ES-I3 (cell line): ENCODE data around the gene LINC00305.

Experiments used
- H3K36me3 ChIP-seq: 2 replicates; pipeline ENCODE4 v1.6.1; 2013; ENCODE audit warnings: mild to moderate bottlenecking, low read length, control low read depth, moderate library complexity; ENCODE audit not compliant: insufficient read depth
- H3K4me1 ChIP-seq: 2 replicates; pipeline ENCODE4 v1.6.1; 2013; ENCODE audit warnings: mild to moderate bottlenecking, control low read depth, low read length; ENCODE audit not compliant: insufficient read depth
- H3K9ac ChIP-seq: 2 replicates; pipeline ENCODE4 v1.6.1; 2013; ENCODE audit warnings: low read depth, mild to moderate bottlenecking, low read length, moderate library complexity
- H3K9me3 ChIP-seq: 2 replicates; pipeline ENCODE4 v1.6.1; 2013; ENCODE audit warnings: mild to moderate bottlenecking, low read length, moderate library complexity; ENCODE audit not compliant: control insufficient read depth, insufficient read depth

Gene LINC00305

DNA sequence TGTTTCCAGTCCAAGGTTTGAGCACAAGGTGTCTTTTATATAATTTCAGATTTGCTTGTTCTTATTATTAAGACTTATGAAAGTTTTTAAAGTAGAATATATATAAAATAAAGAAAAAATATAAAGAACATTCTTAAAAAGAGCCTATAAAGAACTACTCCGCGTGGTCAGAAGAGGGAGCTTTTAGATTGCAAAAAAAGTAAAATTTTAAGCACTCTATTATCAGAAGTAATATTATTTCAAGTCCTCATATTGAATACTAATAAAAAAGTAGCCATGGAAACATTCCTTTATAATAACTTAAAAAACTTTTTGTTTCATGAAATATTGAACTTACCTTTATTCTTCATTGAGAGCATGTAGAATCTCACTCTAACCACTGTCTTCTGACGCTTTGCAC lies 51.4 kb downstream of the LINC00305 start:
- H3K9me3 ChIP-seq: no peaks in the 10 kb centered on the region
- H3K36me3 ChIP-seq: no peaks in the 10 kb centered on the region
- H3K4me1 ChIP-seq: no peaks in the 10 kb centered on the region
- no peak overlapping the region for H3K9ac ChIP-seq

DNA sequence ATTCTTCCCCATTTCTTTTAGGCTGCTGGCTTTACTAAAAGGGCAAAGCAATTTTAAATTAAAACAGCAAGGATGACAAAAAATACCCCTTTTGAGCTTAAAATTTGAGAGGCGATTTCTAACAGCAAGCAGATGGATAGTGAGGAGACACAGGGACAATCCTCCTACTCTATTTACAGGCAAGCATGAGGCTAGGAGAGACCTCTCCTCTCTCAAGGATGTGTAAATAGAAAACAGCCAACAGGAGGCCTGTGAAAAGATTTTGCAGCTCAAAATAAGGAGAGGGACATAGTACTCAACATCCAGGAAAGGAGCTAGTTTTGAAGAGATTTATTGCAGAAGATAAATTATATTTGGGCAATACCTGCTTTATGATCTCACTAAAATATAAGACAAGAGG lies 53.8 kb downstream of the LINC00305 start:
- H3K36me3 ChIP-seq: no peaks in the 10 kb centered on the region
- no peaks in the 10 kb centered on the region for H3K4me1 ChIP-seq
- no peaks in the 10 kb centered on the region for H3K9me3 ChIP-seq
- no peak overlapping the region for H3K9ac ChIP-seq

DNA sequence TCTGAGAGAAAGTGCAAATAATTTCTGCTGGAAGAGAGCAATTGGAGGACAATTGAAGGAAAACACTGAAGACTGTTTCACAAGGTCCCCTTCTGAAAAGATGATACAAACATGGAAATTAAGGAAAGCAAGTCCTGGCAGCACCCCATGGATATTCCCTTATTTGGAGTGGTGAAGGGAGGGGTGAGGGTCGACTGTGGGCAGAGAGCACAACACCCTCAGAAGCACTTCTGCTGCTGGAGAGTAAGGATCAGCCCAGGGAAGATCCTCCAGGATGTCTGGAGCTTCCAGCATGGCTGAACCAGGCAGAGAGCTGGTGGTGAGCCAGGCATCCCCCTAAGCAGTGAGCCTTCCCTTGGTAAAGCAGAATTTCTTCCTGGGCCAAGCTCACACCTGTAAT lies 54.7 kb downstream of the LINC00305 start:
- no peaks in the 10 kb centered on the region for H3K4me1 ChIP-seq
- no peaks in the 10 kb centered on the region for H3K9me3 ChIP-seq
- H3K36me3 ChIP-seq: no peaks in the 10 kb centered on the region
- no peak overlapping the region for H3K9ac ChIP-seq

DNA sequence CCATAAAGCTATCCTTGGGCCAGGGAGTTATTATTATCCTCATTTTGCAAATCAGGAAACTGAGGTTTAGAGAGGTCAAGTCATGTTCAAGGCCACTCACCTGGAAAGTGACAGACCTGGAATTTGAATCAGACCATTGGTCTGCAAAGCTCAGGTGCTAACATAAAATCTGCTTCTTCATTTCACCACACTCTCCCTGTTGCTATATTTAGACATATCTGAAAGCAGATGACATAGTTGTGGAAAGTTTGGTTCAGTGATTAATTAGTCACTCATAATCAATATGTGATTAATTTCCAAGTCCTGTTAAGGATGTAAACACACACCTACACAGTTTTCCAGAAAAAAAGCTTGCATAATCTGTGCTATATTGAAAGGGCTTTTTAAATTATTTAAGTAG lies 57.4 kb downstream of the LINC00305 start:
- H3K9me3 ChIP-seq: no peaks in the 10 kb centered on the region
- no peak overlapping the region for H3K9ac ChIP-seq
- no peaks in the 10 kb centered on the region for H3K36me3 ChIP-seq
- no peaks in the 10 kb centered on the region for H3K4me1 ChIP-seq

DNA sequence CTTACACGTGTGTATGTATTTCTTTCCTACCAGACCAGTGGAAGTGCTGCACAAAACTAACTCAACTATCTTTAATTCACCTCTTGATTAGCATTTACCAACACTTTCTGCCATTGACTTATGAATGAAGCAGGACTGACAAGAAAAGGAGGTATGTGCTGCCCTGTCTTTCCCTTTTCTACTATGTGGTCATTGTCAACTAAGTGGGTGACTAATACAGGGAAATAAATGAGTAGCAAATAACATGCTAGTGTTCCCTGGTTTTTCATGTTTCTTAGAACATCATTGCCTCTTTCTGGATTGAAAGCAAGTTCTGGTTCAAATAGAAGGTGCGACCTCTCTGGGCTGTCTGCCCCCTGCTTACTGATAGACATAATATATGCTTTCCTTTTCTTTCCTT lies 58.0 kb downstream of the LINC00305 start:
- Histone ChIP-seq H3K4me1 (no peaks in the 10 kb centered on the region), H3K36me3 (no peaks in the 10 kb centered on the region), H3K9me3 (no peaks in the 10 kb centered on the region), H3K9ac (no peak overlapping the region)

DNA sequence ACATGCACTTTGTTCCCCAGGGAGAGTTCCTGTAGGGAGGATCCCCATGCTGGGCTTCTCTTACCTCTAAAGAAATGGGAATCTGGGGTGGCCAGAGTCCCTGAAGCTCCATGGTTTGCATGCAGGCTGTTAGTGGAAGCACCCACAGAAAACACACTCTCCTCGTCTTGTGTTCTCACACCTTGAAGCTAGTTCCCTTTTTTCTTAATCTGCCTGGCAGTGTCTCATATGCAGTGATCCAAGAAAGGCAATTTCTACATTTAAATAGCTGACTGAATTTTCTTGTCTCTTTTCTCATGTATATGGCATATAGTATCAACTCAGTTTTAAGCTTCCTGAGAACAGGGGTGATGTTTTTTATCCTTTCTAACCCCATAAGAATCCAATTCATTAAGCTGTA lies 65.0 kb downstream of the LINC00305 start:
- Histone ChIP-seq H3K9me3 (no peaks in the 10 kb centered on the region), H3K9ac (no peak overlapping the region), H3K36me3 (no peaks in the 10 kb centered on the region), H3K4me1 (peaks cover 8% of the 10 kb centered on the region; the same call in 1 of the 2 replicates)

DNA sequence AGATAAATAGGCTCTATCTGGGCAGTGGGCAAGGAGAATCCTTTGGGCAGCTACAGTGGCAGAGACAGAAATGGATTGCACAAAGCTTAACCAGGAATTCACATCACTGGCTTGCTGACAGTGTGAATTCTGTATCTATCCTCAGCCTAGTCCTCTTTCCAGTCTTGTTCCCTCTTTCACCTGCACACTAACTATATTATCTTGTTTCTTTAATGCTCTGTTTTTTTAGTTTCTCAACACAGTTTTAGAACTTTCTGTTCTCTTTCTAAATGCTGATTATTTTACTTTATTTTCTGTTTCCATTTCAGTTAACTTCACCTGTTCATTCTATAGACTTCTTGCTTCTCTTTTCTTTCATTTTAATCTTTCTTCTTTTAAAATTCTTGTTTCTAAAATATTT lies 66.4 kb downstream of the LINC00305 start:
- H3K9me3 ChIP-seq: no peaks in the 10 kb centered on the region
- H3K4me1 ChIP-seq: peaks cover 8% of the 10 kb centered on the region; the same call in 1 of the 2 replicates
- H3K36me3 ChIP-seq: no peaks in the 10 kb centered on the region
- no peak overlapping the region for H3K9ac ChIP-seq

DNA sequence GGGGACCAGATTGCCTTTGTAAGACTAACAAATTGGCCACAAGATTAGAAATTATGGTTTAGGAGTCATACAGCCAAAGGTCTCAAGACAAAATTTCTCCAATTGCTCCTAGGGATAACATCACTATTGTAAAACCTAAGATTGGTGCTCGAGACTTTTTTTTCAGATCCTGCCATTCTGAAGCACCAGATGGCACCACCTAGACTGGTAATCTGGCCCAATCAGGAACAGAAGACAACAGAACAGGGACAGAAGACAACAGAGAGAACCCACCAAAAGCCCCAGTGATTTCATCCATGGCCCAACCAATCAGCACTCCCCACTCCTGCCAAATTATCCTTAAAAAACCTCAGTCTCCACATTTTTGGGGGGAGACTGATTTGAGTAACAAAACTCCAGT lies 66.8 kb downstream of the LINC00305 start:
- Histone ChIP-seq H3K9me3 (no peaks in the 10 kb centered on the region), H3K9ac (no peak overlapping the region), H3K36me3 (no peaks in the 10 kb centered on the region), H3K4me1 (peaks cover 8% of the 10 kb centered on the region; the same call in 1 of the 2 replicates)

DNA sequence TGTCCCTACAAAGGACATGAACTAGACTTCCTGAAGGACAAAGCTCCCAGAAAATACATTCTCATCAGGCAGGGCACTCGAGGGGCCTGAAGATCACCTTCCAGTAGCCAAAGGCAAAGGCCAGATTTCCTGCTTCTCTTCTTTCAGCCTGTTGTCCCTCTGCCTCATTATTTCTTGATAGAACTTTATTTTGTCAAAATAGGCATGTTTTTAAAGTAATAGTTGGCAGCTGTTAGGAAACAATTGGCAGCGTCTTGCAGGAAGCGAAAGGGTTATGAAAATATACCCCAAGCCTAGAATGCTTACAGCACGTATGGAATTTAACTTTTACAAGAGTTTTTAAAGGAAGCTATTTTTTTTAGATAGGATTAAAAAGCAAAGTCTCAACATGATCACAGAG lies 74.9 kb downstream of the LINC00305 start:
- Histone ChIP-seq H3K4me1 (no peaks in the 10 kb centered on the region), H3K36me3 (no peaks in the 10 kb centered on the region), H3K9ac (no peak overlapping the region), H3K9me3 (no peaks in the 10 kb centered on the region)

DNA sequence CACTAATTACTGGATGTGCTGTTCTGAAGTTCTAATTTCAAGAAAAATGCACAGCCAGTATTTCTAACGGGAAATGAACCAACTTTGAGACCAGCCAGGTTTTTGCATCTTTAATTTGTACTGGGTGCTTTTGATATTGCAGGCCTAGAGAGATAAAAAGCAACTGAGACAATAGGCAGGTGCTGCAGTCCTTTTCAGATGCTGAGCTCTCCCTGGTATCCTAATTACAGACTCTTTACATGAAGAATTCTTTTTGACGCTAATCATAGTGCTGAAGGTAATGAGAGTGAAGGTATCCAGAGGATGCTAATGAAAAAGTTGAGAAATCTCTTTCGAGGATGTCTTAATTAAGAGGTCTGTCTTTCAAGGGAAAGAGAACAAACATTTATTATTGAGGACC lies 93.9 kb downstream of the LINC00305 start:
- Histone ChIP-seq H3K9ac (no peak overlapping the region), H3K4me1 (no peaks in the 10 kb centered on the region), H3K9me3 (no peaks in the 10 kb centered on the region), H3K36me3 (no peaks in the 10 kb centered on the region; the same call in 1 of the 2 replicates)

DNA sequence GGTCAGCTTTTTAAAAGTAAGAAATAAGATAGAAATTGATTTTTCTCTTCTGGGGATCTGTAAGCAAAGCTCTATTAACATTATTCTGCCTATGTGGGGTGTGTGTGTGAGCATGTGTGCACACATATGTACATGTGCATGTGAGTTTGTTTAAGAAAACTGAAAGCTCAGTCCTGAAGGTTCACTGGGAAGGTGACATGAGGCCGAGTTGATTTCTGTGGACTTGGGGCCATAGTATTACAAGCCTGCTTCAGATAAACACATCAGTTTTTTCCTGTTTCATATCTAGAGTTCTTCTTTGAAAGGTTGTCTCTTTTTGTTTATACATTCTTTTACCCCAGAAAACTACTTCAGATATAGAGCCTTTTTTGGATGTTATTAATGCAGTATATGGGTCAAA lies 95.6 kb downstream of the LINC00305 start:
- no peaks in the 10 kb centered on the region; the same call in 1 of the 2 replicates for H3K36me3 ChIP-seq
- no peaks in the 10 kb centered on the region for H3K9me3 ChIP-seq
- H3K4me1 ChIP-seq: no peaks in the 10 kb centered on the region
- H3K9ac ChIP-seq: no peak overlapping the region

DNA sequence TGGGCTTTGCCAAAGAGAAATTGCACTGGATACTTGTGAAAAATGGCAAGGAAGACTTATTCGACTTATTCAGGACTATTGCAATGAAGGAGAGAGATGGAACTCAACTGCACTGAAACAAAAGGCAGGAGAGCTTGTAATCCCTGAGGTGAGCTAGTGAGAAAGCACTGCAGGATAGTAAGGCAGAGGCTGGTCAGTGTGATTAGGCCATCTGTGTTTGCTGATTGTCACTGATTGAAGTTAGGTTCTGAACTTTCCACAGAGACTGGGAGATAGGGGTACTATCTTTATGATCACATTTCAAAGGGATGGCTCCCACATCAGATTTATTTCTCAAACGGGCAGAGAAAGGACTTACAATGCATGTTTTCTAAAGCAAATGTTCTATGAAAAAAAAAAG lies 96.1 kb downstream of the LINC00305 start:
- no peaks in the 10 kb centered on the region for H3K9me3 ChIP-seq
- H3K4me1 ChIP-seq: no peaks in the 10 kb centered on the region
- no peaks in the 10 kb centered on the region; the same call in 1 of the 2 replicates for H3K36me3 ChIP-seq
- no peak overlapping the region for H3K9ac ChIP-seq

DNA sequence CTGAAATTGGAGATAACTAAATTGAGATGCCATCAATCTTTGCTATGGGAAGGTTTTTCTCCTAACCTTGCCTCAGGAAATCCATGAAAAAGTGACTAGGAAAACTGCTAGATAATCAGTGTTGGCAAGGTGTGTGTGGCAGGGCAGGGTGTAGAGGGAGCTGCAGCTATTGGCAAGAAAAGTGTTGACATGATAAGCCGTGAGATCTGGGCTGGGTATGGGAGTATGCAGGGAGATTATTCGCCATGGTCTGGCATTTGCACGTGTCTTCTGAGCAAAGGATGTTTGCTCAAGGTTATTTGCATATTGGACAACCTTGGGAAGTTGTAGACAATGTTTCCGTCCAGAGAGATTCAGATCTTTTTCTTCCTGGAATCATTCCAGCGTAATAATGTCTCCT lies 104.3 kb downstream of the LINC00305 start:
- Histone ChIP-seq H3K4me1 (no peaks in the 10 kb centered on the region), H3K9ac (no peak overlapping the region), H3K9me3 (no peaks in the 10 kb centered on the region), H3K36me3 (no peaks in the 10 kb centered on the region)

DNA sequence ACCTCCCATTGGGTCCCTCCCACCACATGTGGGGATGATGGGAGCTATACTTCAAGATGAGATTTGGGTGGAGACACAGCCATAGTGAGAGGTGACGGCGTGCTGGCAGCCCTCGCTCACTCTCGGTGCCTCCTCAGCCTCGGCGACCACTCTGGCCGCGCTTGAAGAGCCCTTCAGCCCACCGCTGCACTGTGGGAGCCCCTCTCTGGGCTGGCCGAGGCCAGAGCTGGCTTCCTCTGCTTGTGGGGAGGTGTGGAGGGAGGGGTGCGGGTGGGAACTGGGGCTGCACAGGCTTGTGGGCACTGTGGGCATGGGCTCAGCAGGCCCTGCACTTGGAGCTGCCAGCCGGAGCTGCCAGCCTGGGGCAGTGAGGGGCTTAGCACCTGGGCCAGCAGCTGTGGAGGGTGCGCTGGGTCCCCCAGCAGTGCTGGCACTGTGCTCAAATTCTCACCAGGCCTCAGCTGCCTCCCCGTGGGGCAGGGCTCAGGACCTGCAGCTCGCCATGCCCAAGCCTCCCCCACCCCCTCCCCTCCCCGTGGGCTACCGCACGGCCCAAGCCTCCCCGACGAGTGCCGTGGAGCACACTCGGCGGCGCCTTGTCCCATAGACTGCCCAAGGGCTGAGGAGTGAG lies 106.0 kb downstream of the LINC00305 start:
- no peaks in the 10 kb centered on the region for H3K4me1 ChIP-seq
- no peaks in the 10 kb centered on the region for H3K9me3 ChIP-seq
- no peak overlapping the region for H3K9ac ChIP-seq
- H3K36me3 ChIP-seq: no peaks in the 10 kb centered on the region

DNA sequence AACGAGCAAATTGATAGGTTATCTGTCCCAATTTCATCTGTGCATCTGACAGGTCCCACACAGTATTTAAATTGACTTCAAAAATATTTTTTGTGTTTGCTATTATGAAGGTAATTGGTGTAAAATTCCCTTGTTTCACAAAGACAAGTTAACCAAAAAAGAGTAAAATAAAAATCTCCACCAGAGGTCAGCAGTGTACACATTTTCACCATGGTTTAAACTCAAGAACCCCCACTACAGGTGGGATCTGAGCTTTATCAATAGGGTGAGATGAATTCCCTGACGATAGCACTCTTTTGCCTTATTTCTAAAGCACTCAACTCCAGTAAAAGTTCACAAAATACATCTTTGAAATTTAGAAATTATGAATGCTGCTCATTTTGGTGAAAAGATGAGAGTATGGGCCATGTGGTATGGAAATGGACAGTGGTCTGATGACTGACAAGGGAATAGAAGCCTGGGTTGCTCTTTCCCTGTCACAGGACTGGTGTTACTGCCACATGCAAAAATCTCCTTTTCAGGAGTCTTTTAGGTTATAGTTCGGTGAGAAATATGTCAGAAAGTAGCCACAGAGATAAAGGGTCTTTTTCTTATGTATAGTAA lies 111.0 kb downstream of the LINC00305 start:
- Histone ChIP-seq H3K9ac (no peak overlapping the region), H3K9me3 (no peaks in the 10 kb centered on the region), H3K36me3 (no peaks in the 10 kb centered on the region), H3K4me1 (no peaks in the 10 kb centered on the region)
